GM03348 (cell line): Measurements from ENCODE around the gene PCBP3.

Experiments used
- DNase-seq: peaks from one replicate; pipeline ENCODE4 v3.0.0; 2012; ENCODE audit warnings: low spot score

Gene PCBP3

DNA sequence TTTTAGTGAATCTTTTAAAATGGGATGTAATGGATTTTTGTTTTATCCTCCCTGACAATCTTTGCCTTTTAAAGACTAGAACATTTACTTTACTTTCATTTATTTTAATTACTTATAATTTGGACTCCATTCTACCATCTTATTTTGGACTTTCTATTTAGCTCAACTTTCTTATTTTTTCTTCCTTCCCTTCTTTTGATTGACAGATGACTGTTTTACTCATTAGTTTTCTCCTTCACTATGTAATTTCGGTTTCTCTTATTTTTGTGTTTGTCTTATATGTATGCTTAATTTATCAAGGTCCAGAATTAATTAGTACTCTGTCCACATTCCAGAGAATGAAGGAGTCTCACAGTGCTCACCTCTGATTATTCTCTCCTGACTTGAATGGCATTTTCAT, 109.9 kb downstream of the PCBP3 start:
- no peak for DNase-seq

- no peak for DNase-seq
Measured at GRCh38 chr21:45756029-45756428, 112.5 kb downstream of the PCBP3 start.

DNA sequence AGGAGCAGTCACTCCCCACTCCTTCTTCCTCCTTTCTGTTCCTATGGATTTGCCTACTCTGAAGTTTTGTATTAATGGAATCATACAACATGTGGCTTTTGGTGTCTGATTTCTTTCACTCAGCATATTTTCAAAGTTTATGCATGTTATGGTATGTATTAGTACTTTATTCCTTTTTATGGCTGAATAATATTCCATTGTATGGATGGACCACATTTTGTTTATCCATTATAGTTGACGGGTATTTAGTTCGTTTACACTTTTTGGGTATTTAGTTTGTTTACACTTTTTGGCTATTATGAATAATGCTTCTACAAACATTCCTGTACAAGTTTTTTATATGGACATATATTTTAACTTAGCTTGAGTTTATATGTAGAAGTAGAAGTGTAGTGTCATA, 113.1 kb downstream of the PCBP3 start:
- no peak for DNase-seq

DNA sequence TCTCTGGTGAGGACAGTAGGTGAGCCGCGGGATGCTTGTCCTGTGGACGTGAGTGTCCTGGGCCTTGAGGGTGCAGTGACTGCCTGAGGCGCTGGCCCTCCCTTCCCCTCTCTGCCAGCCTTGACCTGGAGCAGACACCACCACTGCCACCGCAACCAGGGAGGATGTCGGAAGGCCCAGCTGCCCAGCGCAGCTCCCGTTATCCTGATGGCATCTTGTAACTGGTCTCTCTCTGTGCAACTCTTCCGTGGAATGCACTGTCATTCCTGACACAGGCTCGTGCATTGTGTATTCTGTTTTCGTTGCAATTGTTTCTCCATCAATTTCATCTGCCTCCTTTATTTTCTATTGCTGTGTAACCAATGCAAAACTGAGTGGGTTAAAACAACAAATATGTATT, 118.2 kb downstream of the PCBP3 start:
- no peak for DNase-seq

DNA sequence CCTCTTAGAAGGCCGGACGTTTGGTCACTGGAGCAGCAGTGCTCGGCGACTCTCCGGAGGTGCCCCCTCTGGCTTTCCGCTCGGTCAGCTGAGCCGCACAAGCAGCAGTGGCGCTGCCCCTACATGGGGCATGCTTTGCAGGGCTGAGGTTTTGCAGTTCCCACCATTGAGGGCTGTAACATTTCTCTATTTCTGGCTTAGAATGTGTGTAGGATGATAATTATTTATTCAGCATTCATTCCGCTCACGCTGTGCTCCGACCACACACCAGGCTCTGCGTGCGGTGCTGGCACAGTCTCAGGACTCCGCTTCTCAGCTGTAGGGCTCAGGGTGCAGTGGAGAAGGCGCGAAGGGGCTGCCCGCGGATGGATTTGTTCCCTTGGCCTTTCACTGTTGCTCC, 119.5 kb downstream of the PCBP3 start:
- no peak for DNase-seq

- DNase-seq = no peak
Measured at GRCh38 chr21:45763506-45763905, 120.0 kb downstream of the PCBP3 start.

DNA sequence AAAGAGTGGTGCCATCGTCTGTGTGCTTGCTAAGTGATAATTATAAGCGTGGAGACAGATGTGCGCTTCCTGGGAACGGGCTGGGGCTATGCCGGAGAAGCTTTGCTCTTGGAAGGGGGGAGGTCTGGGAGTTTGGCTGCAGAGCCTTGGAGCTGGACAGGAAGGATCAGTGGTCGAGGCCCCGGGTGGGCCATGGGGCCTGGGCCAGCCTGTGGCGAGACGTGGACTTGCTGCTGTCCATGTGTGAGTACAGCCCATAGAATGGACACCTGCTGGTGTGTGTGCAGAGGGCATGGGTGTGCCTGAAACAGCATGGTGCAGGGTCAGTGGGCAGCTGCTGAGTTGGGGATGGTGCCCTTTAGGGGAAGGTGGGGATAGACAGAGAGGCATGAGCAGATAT, 121.3 kb downstream of the PCBP3 start:
- DNase-seq = no peak

DNA sequence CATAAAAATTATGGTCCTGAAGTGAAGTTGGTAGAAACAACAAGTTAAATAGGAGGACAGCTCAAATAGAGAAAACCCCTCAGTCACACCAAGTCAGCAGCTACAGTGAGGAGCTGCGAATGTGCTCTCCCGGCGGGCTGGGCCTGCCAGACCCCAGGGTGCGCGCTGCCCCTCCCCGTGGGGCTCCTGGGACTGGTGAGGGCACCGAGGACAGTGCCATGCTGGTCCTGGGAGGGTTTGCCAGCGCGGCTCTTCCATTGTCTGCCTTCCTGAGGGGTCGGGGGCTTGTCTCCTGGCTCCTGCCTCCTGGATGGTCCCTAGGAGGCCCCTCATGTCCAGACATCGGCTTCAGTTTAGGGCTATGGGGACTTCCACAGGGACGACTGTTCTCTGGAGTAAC, 121.8 kb downstream of the PCBP3 start:
- DNase-seq = no peak

- DNase-seq = no peak
Measured at GRCh38 chr21:45766055-45766454, 122.5 kb downstream of the PCBP3 start.

- no peak for DNase-seq
Measured at GRCh38 chr21:45766501-45766900, 123.0 kb downstream of the PCBP3 start.

- no peak for DNase-seq
Measured at GRCh38 chr21:45767071-45768006, 123.8 kb downstream of the PCBP3 start.

- DNase-seq = peak; percentile 43
Measured at GRCh38 chr21:45768011-45768739, 124.7 kb downstream of the PCBP3 start.

DNA sequence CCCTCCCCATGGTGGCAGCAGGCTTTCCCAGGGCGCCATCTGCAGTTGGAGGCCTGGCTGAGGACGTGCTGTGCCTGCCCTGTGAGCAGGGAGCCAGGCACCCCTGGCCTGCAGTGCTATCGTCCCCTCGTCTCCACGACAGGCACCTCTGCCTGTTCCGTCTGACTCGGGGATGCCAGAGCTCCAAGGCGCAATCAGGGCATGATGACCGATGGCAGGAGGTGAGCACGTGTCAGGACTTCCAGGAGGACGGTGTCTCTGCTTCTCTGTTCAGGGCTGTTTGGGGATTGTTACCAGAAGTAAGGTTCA, 125.2 kb downstream of the PCBP3 start:
- DNase-seq = no peak

GRCh38 chr21:45769294-45769693, 125.8 kb downstream of the PCBP3 start:
- DNase-seq = no peak

GRCh38 chr21:45769896-45770295, 126.4 kb downstream of the PCBP3 start:
- DNase-seq = no peak

DNA sequence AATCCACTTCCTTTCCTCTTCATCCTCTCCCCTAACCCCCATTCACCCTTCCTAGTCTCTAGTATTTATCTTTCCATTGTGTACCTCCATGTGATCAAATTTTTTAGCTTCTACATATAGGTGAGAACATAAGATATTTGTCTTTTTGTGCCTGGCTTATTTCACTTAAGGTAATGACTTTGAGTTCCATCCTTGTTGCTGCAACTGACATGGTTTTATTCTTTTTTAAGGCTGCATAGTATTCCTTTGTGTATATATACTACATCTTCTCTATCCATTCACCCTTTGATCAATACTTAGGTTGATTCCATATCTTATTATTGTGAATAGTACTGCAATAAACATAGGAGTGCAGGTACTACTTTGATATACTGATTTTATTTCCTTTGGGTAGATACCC, 128.7 kb downstream of the PCBP3 start:
- no peak for DNase-seq

DNA sequence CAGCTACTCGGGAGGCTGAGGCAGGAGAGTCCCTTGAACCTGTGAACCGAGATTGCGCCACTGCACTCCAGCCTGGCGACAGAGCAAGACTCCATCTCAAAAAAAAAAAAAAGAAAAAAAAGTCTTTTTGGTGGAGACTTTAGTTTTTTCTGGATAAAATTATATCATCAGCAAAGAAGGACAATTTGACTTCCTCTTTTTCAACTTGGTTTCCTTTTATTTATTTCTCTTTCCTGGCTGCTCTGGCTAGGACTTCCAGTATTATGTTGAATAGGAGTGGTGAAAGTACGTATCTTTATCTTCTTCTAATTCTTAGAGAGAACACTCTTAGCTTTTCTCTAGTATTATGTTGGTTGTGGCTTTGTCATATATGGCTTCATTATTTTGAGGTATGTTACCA, 130.8 kb downstream of the PCBP3 start:
- DNase-seq = no peak

GRCh38 chr21:45776971-45777370, 133.4 kb downstream of the PCBP3 start:
- DNase-seq = no peak

DNA sequence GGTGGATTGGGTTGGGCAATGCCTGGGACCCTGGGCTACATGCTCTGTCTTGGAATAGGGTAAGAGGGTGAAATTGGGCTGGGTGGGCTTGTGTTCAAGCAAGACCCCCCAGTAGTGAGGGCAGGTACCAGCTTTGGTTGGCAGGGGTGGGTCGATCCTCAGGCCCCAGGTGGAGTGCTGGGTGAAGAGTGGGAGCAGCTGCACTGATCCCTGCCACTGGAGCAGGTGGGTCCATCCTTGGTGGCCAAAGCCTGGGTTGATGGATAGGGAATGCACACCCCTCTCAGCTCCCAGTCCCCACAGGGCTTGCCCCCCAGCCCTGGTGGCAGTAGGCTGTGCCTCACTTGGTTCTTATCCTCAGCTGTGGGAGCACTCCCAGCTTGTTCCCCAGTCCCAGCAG, 135.2 kb downstream of the PCBP3 start:
- no peak for DNase-seq

- DNase-seq = no peak
Measured at GRCh38 chr21:45779226-45779625, 135.7 kb downstream of the PCBP3 start.

- no peak for DNase-seq
Measured at GRCh38 chr21:45780647-45781046, 137.1 kb downstream of the PCBP3 start.

GRCh38 chr21:45781741-45782140, 138.2 kb downstream of the PCBP3 start:
- DNase-seq = no peak

DNA sequence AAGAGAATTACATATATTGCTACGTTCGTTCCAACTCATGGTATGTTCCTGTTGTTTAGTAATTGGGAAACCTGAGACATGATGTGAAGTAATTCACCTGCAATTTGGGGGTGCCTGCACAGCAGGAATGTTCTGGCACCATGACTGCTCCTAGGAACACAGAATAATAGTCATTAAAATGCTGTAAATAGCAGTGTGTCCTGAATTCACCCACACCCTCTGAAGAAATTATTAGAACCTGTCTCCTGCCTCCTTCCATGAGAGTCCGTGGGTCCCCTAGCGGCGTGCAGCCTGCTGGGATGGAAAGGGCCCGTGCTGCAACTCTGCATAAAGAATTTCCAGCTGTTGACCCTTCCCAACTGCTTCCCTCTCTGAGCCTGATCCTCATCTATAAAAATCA, 143.1 kb downstream of the PCBP3 start:
- no peak for DNase-seq

- DNase-seq = no peak
Measured at GRCh38 chr21:45787371-45787770, 143.8 kb downstream of the PCBP3 start.
